ENCODE results near the gene GDF11. TPM values are rescaled to one million over a fixed set of nuclear protein-coding genes. Genes with fewer than 3 reads are reported as not detected.
"Not testable (repeated sequence)": the region's sequence is repeated elsewhere in the genome, so short reads cannot be mapped to it uniquely, and the experiment has no call there.

GDF11 gene
- total RNA-seq, 1 experiment from 2014 or later = 9.4 TPM

DNA sequence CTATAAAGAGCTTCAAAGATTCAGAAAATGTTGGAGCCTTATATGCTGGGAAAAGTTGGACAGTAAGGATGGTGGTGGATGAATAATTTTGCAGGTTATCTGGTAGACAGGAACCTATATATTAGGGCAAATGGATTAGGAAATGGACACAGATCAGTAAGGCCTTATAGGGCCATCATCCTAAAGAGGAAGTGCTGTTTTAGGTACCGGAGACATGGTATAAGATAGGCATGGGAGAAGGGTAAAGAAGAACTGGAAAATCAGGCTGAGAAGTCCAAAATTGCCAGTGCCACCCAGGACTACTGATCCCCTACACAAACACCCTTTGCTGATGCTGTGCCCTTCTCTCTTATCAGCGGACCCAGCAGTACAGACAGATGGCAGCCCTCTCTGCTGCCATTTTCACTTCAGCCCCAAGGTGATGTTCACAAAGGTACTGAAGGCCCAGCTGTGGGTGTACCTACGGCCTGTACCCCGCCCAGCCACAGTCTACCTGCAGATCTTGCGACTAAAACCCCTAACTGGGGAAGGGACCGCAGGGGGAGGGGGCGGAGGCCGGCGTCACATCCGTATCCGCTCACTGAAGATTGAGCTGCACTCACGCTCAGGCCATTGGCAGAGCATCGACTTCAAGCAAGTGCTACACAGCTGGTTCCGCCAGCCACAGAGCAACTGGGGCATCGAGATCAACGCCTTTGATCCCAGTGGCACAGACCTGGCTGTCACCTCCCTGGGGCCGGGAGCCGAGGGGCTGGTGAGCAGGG is 5.5 kb downstream of the GDF11 start:
- H3K4me1 ChIP-seq (replicated peaks; ENCODE audit: insufficient read depth) = peaks cover 8% of the 10 kb centered on the region; the same call in 1 of the 2 replicates
- no peak overlapping the region for H3K27ac ChIP-seq
- no peaks in the 10 kb centered on the region for H3K9me2 ChIP-seq (ENCODE audit: insufficient read depth)
- intact Hi-C loops (cut with micrococcal nuclease; ENCODE audit: unreplicated experiment) = no loop called here
- no peak for TF ChIP-seq EZH2 (IDR thresholded peaks at IDR 0.05; ENCODE audit: low read depth)
- TF ChIP-seq, protein P1, sequence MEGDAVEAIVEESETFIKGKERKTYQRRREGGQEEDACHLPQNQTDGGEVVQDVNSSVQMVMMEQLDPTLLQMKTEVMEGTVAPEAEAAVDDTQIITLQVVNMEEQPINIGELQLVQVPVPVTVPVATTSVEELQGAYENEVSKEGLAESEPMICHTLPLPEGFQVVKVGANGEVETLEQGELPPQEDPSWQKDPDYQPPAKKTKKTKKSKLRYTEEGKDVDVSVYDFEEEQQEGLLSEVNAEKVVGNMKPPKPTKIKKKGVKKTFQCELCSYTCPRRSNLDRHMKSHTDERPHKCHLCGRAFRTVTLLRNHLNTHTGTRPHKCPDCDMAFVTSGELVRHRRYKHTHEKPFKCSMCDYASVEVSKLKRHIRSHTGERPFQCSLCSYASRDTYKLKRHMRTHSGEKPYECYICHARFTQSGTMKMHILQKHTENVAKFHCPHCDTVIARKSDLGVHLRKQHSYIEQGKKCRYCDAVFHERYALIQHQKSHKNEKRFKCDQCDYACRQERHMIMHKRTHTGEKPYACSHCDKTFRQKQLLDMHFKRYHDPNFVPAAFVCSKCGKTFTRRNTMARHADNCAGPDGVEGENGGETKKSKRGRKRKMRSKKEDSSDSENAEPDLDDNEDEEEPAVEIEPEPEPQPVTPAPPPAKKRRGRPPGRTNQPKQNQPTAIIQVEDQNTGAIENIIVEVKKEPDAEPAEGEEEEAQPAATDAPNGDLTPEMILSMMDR (conservative IDR thresholded peaks at IDR 0.05) = no peak
- no peaks in the 10 kb centered on the region for H3K9me3 ChIP-seq (ENCODE audit: insufficient read depth, low read depth)
- peaks cover 11% of the 10 kb centered on the region for H3F3A ChIP-seq (ENCODE audit: insufficient read depth, low read depth)
- no peak overlapping the region for H3K4me3 ChIP-seq
- DNase-seq = no peak
- no peaks in the 10 kb centered on the region for H3K79me2 ChIP-seq (ENCODE audit: low read depth)
- ChIA-PET CTCF (interaction anchor here (0.5 to 1.0 kb wide), 2 partner anchors 10 to 254 kb away, joined by 3 read pairs; no protein-coding TSS in a partner anchor), POLR2A (ENCODE audit: unreplicated experiment) (interaction anchor here (1.0 kb wide), 1 partner anchor 31 kb away, joined by 3 read pairs; no protein-coding TSS in a partner anchor)
- H4K20me1 ChIP-seq (ENCODE audit: insufficient read depth) = no peaks in the 10 kb centered on the region
- no peaks in the 10 kb centered on the region for H3K27me3 ChIP-seq (ENCODE audit: insufficient read depth, low read depth)
- no peak overlapping the region for H3K4me2 ChIP-seq
- H3K36me3 ChIP-seq (ENCODE audit: low read depth) = 0 out of 2 replicates have a peak, but pooled peaks cover 6% of the 10 kb centered on the region
- no TSS peak for BruUV-seq (replicated peaks)
- H2AFZ ChIP-seq = no peak overlapping the region

DNA sequence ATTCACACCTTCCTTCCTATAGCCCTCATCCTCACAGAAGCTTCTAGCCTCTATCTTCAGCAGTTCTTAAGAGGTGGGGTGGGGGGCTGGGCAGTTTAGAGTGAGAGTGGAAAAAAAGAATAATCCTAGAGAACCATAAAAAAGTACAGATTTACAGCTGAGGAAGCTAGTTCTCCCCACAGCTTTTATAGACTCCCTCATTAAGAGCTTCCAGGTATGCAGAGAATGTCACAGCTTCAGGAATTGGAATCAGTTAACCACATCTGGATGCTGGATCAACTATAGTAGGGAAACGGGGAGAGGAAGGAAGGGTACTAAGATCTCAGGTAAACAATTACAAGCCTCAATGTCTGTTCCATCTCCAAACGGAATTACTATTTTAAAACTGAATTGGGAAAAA is 12.3 kb downstream of the GDF11 start:
- POLR2A ChIA-PET (ENCODE audit: unreplicated experiment) = interaction anchor here (0.6 kb wide), 1 partner anchor 182 kb away, joined by 11 read pairs; no protein-coding TSS in a partner anchor

DNA sequence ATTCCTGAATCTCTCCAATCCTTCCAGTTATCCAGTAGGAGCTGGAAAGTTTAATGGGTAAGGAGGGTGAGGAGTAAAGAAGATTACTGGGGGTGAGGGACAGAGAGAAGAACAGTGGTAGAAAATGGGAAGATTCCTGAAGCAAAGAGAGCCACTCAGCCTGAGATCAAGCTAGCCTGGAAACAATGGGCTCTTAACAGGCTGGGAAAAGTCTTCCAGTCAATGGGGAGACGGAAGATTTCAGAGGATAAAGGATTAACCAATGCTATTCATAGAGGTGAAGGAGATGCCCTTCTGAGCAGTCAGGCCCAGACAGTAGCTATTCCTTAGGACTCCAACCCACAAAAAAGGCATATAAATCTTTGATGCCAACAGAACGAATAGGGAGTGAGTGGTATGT is 14.8 kb downstream of the GDF11 start:
- Histone ChIP-seq H3K4me1 (replicated peaks; ENCODE audit: insufficient read depth) (no peaks in the 10 kb centered on the region), H3K4me3 (no peak overlapping the region), H3K9me3 (ENCODE audit: insufficient read depth, low read depth) (no peaks in the 10 kb centered on the region), H3K36me3 (ENCODE audit: low read depth) (peaks cover 23% of the 10 kb centered on the region), H3K27me3 (ENCODE audit: insufficient read depth, low read depth) (no peaks in the 10 kb centered on the region), H3K79me2 (ENCODE audit: low read depth) (no peaks in the 10 kb centered on the region), H2AFZ (no peak overlapping the region), H3K9me2 (ENCODE audit: insufficient read depth) (no peaks in the 10 kb centered on the region), H3K27ac (no peak overlapping the region), H4K20me1 (ENCODE audit: insufficient read depth) (no peaks in the 10 kb centered on the region), H3K4me2 (no peak overlapping the region), H3F3A (ENCODE audit: insufficient read depth, low read depth) (peaks cover 5% of the 10 kb centered on the region; the same call in 1 of the 2 replicates)
- intact Hi-C loops (cut with micrococcal nuclease; ENCODE audit: unreplicated experiment) = loop anchor here (5.0 kb wide), 1 partner anchor 45 kb away; no protein-coding TSS in a partner anchor
- POLR2A ChIA-PET (ENCODE audit: unreplicated experiment) = no interaction called here
- TF ChIP-seq, protein P1 (conservative IDR thresholded peaks at IDR 0.05) = no peak
- TF ChIP-seq EZH2 (IDR thresholded peaks at IDR 0.05; ENCODE audit: low read depth) = no peak
- no peak for DNase-seq
- BruUV-seq (replicated peaks) = no TSS peak
- CTCF ChIA-PET = no interaction called here

More for the DNA sequence above, 12.3 kb downstream of the GDF11 start:
- Histone ChIP-seq H3K4me2 (no peak overlapping the region), H3K36me3 (ENCODE audit: low read depth) (peaks cover 24% of the 10 kb centered on the region), H3K9me2 (ENCODE audit: insufficient read depth) (no peaks in the 10 kb centered on the region), H3K4me1 (replicated peaks; ENCODE audit: insufficient read depth) (no peaks in the 10 kb centered on the region), H4K20me1 (ENCODE audit: insufficient read depth) (no peaks in the 10 kb centered on the region), H3K4me3 (no peak overlapping the region), H3F3A (ENCODE audit: insufficient read depth, low read depth) (peaks cover 9% of the 10 kb centered on the region), H3K79me2 (ENCODE audit: low read depth) (no peaks in the 10 kb centered on the region), H3K27me3 (ENCODE audit: insufficient read depth, low read depth) (no peaks in the 10 kb centered on the region), H2AFZ (no peak overlapping the region), H3K9me3 (ENCODE audit: insufficient read depth, low read depth) (no peaks in the 10 kb centered on the region), H3K27ac (no peak overlapping the region)
- CTCF ChIA-PET = no interaction called here
- intact Hi-C loops (cut with micrococcal nuclease; ENCODE audit: unreplicated experiment) = loop anchor here (5.0 kb wide), 1 partner anchor 47 kb away; no protein-coding TSS in a partner anchor
- no TSS peak for BruUV-seq (replicated peaks)
- no peak for DNase-seq
- TF ChIP-seq, protein P1 (conservative IDR thresholded peaks at IDR 0.05) = no peak
- no peak for TF ChIP-seq EZH2 (IDR thresholded peaks at IDR 0.05; ENCODE audit: low read depth)

- H3K4me3 ChIP-seq; H3K9me2 ChIP-seq (ENCODE audit: insufficient read depth); DNase-seq; BruUV-seq (replicated peaks); H3K9me3 ChIP-seq (ENCODE audit: insufficient read depth, low read depth); H4K20me1 ChIP-seq (ENCODE audit: insufficient read depth); H3F3A ChIP-seq (ENCODE audit: insufficient read depth, low read depth); H3K4me1 ChIP-seq (replicated peaks; ENCODE audit: insufficient read depth); H3K27ac ChIP-seq; H3K79me2 ChIP-seq (ENCODE audit: low read depth); H3K4me2 ChIP-seq; H3K27me3 ChIP-seq (ENCODE audit: insufficient read depth, low read depth); H2AFZ ChIP-seq; CTCF ChIA-PET: not testable (repeated sequence)
- intact Hi-C loops (cut with micrococcal nuclease; ENCODE audit: unreplicated experiment) = loop anchor here (5.0 kb wide), 1 partner anchor 44 kb away; no protein-coding TSS in a partner anchor
- POLR2A ChIA-PET (ENCODE audit: unreplicated experiment) = interaction anchor here (1.2 kb wide), 1 partner anchor 11 kb away, joined by 7 read pairs; no protein-coding TSS in a partner anchor
- H3K36me3 ChIP-seq (ENCODE audit: low read depth) = peaks cover 22% of the 10 kb centered on the region
Measured at GRCh38 chr12:55758575-55758974, 15.7 kb downstream of the GDF11 start.

Data from PC-9 (cell line).